Tibial nerve (tissue), 4 donors: ENCODE results near the gene MBOAT2. TPM values are rescaled to one million over a fixed set of nuclear protein-coding genes. Genes with fewer than 3 reads are reported as not detected.

Experiments
- DNase-seq, 2 donors: peaks; one replicate each; pipeline ENCODE4 v3.0.0-alpha.2; 2019; ENCODE audit warnings: low spot score in 2 of 2
- H3K27ac ChIP-seq, 4 donors: fragments of 200-600 bp; sonication (generic) in 3 of 4; one replicate each; pipeline ENCODE4 v1.5.1; 2017 to 2019; ENCODE audit warnings: mild to moderate bottlenecking in 1 of 4
- H3K27me3 ChIP-seq, 2 donors: fragments of 200-600 bp; sonication (generic) in 1 of 2; one replicate each; pipeline versions ENCODE4 v1.5.1 to v1.6.0; 2017 to 2019
- H3K36me3 ChIP-seq, 3 donors: fragments of 200-600 bp; sonication (generic); one replicate each; pipeline ENCODE4 v1.5.1; 2018 to 2019
- H3K4me1 ChIP-seq, 4 donors: fragments of 200-600 bp; sonication (generic) in 3 of 4; one replicate each; pipeline ENCODE4 v1.5.1; 2017 to 2019
- H3K4me3 ChIP-seq, 4 donors: fragments of 200-600 bp; sonication (generic) in 3 of 4; one replicate each; pipeline ENCODE4 v1.5.1; 2017 to 2019; ENCODE audit warnings: mild to moderate bottlenecking in 1 of 4, moderate library complexity in 1 of 4
- H3K9me3 ChIP-seq, 4 donors: fragments of 200-600 bp; sonication (generic) in 3 of 4; one replicate each; pipeline ENCODE4 v1.5.1; 2017 to 2019
- EP300 ChIP-seq, 2 donors: sonication (generic); formaldehyde crosslinking; IDR thresholded peaks; one replicate each; pipeline ENCODE4 v1.6.1; 2017; ENCODE audit warnings: antibody characterized with exemption in 2 of 2, mild to moderate bottlenecking in 1 of 2
- POLR2A ChIP-seq, 2 donors: fragments of 450-650 bp; IDR thresholded peaks; one replicate each; pipeline ENCODE4 v1.6.1; 2017; ENCODE audit warnings: antibody characterized with exemption in 2 of 2, mild to moderate bottlenecking in 2 of 2, moderate library complexity in 2 of 2
- WGBS, 2 donors: methylation state at CpG; one replicate each; pipeline ENCODE4 v1.1.5; 2018; 5-methylcytosine and 5-hydroxymethylcytosine counted together
- total RNA-seq, 4 donors: library from RNA; depleted of rRNA; stranded (reverse); fragments of >200 nt; gene quantifications; one replicate each; pipeline ENCODE4 v1.1.0, GENCODE V29; 2016
- TF ChIP-seq, protein P1 (sequence below), 5 experiments: fragments of 200-600 bp in 3 of 5; fragments of 450-650 bp in 2 of 5; sonication (generic) in 3 of 5; IDR thresholded peaks; one replicate each; pipeline ENCODE4 v1.5.1; 2016 to 2019; ENCODE audit warnings: antibody characterized with exemption in 5 of 5, mild to moderate bottlenecking in 3 of 5, moderate library complexity in 2 of 5

Gene MBOAT2
- total RNA-seq, 4 donors from 2014 or later = 23.7 to 56.2 (median 45.5) TPM

DNA sequence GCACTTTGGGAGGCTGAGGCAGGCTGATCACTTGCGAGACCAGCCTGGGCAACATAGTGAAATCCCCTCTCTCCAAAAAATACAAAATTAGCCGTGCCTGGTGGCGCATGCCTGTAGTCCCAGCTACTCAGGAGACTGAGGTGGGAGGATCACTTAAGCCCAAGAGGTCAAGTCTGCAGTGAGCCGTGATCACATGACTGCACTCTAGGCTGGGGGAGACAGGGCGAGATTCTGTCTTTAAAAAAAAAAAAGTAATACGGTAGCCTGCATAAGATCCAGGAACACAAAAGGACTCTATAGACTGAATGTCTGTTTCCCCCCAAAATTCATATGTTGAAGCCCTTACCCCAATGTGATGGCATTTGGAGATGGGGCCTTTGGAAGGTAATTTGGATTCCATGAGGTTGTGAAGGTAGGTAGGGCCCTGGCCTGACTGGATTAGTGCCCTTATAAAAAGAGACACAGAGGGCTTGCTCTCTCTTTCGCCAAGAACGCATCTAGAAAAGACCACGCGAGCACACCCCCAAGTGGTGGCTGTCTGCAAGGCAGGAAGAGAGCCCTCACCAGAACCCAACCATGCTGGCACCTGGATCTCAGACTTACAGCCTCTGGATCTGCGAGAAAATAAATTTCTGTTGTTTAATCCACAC is 17.0 kb downstream of the MBOAT2 start:
- Histone ChIP-seq H3K9me3 (no peaks in the 10 kb centered on the region), H3K4me1 (peaks cover 0 to 27% (median 0%) of the 10 kb centered on the region in 4 donors), H3K4me3 (no peak overlapping the region), H3K36me3 (no peaks in the 10 kb centered on the region), H3K27ac (no peak overlapping the region), H3K27me3 (no peaks in the 10 kb centered on the region)
- no peak for TF ChIP-seq POLR2A (IDR thresholded peaks at IDR 0.05)
- TF ChIP-seq, protein P1, sequence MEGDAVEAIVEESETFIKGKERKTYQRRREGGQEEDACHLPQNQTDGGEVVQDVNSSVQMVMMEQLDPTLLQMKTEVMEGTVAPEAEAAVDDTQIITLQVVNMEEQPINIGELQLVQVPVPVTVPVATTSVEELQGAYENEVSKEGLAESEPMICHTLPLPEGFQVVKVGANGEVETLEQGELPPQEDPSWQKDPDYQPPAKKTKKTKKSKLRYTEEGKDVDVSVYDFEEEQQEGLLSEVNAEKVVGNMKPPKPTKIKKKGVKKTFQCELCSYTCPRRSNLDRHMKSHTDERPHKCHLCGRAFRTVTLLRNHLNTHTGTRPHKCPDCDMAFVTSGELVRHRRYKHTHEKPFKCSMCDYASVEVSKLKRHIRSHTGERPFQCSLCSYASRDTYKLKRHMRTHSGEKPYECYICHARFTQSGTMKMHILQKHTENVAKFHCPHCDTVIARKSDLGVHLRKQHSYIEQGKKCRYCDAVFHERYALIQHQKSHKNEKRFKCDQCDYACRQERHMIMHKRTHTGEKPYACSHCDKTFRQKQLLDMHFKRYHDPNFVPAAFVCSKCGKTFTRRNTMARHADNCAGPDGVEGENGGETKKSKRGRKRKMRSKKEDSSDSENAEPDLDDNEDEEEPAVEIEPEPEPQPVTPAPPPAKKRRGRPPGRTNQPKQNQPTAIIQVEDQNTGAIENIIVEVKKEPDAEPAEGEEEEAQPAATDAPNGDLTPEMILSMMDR (IDR thresholded peaks at IDR 0.05) = no peak
- TF ChIP-seq EP300 (IDR thresholded peaks at IDR 0.05) = no peak
- no peak for DNase-seq
- 89 to 92% methylated on average over 11 of the region's 11 CpGs for WGBS, 2 donors

DNA sequence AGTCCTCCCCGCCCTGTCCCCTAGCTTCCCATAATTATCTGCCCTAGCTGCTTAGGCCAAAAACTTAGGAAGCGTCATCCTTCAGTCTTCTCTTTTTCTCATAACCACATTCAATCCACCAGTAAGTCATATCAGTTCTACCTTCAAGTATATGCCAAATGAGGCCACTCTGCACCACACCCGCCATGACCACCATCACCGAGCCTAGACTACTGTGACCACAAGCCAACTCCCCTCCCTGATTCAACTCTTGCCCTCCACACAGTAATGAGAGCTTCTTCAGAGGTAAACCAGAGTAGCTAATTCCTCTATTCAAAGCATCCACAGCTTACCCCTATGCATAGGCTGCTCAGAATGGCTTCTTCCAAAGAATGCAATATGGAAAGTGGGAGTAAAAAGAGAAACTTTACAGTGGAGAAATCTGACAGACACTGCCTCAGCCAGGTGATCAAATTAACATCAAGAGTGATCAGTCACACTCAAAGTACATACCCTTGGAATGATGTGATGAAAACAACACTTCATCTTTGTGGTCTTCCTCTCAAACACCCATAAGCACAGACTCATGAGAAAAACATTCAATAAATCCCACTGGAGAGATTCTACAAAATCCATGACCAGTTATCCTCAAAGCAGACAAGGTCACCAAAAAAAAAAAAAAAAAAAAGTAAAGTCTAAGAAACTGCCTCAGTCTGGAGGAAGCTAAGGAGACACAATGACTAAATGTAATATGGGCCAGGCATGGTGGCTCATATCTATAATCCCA is 17.7 kb downstream of the MBOAT2 start:
- H3K27me3 ChIP-seq = no peaks in the 10 kb centered on the region
- no peak for DNase-seq
- H3K4me1 ChIP-seq = peaks cover 0 to 27% (median 0%) of the 10 kb centered on the region in 4 donors
- no peak overlapping the region for H3K27ac ChIP-seq
- no peaks in the 10 kb centered on the region for H3K9me3 ChIP-seq
- 89 to 94% methylated on average over 4 of the region's 4 CpGs for WGBS, 2 donors
- no peaks in the 10 kb centered on the region for H3K36me3 ChIP-seq
- no peak overlapping the region for H3K4me3 ChIP-seq
- TF ChIP-seq POLR2A (IDR thresholded peaks at IDR 0.05) = no peak
- TF ChIP-seq EP300 (IDR thresholded peaks at IDR 0.05) = no peak
- TF ChIP-seq, protein P1 (IDR thresholded peaks at IDR 0.05) = no peak

DNA sequence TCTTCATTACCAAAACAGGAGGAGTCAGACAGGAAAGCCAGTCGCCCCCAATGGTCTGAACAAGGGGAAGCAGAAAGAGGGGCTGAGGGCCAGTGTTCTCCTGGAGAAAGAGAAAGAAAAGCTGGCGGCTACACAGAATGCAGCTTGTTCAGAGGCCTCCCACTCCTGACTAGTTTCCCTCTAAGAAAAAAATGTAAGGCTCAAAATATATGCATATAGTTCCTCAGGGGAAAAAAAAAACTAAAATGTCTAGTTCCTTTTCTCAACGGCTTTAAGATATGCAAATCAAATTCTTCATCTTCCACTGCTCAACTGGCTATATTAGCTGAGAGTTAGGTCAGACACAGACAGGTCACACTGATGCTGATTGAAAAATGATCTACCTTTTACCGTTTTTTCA is 18.6 kb downstream of the MBOAT2 start:
- DNase-seq = no peak
- 26 to 28% methylated on average over 4 of the region's 4 CpGs for WGBS, 2 donors
- no peaks in the 10 kb centered on the region for H3K9me3 ChIP-seq
- peaks cover 0 to 27% (median 0%) of the 10 kb centered on the region in 4 donors for H3K4me1 ChIP-seq
- no peaks in the 10 kb centered on the region for H3K36me3 ChIP-seq
- H3K27me3 ChIP-seq = no peaks in the 10 kb centered on the region
- H3K27ac ChIP-seq = peak overlapping the region in 1 of 4 donors; percentile 20
- no peak for TF ChIP-seq EP300 (IDR thresholded peaks at IDR 0.05)
- TF ChIP-seq, protein P1 (IDR thresholded peaks at IDR 0.05) = no peak
- no peak for TF ChIP-seq POLR2A (IDR thresholded peaks at IDR 0.05)
- no peak overlapping the region for H3K4me3 ChIP-seq

DNA sequence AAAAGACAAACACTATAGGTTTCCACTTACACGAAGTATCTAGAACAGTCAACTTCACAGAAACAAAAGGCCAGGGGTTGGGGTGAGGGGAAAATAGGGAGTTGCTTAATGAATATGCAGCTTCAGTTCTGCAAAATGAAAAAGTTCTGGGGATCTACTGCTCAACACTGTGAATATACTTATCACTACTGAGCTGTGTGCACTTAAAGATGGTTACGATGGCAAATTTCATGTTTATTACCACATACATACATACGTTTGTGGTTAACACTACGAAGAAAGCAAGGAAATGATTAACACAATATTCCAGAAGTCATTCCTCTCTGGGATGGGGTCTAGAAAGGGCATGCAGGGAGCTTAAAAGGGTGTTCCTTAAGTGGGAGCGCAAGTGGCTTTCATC is 19.3 kb downstream of the MBOAT2 start:
- Histone ChIP-seq H3K4me3 (no peak overlapping the region), H3K27ac (peak overlapping the region in 1 of 4 donors; percentile 44), H3K36me3 (no peaks in the 10 kb centered on the region), H3K4me1 (peaks cover 0 to 25% (median 0%) of the 10 kb centered on the region in 4 donors), H3K9me3 (no peaks in the 10 kb centered on the region), H3K27me3 (no peaks in the 10 kb centered on the region)
- no peak for TF ChIP-seq EP300 (IDR thresholded peaks at IDR 0.05)
- no peak for TF ChIP-seq POLR2A (IDR thresholded peaks at IDR 0.05)
- TF ChIP-seq, protein P1 (IDR thresholded peaks at IDR 0.05) = no peak
- 41 to 56% methylated on average over 5 of the region's 5 CpGs for WGBS, 2 donors
- no peak for DNase-seq

DNA sequence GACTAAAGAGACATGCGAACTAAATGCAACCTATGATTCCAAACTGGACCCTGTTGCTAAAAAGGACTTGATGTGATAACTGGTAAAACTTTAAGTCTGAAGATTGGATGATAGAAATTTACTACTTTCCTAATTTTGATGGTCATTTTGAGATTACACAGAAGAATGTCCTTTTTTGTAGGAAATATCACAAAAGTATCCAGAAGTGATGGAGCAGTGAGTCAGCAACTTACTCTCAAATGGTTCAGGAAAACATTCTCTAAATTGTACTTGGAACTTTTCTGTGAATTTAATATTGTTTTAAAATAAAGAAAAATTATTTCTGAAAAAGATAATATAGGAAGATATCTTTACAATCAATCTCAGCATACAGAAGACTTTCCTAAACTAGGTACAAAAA is 19.9 kb downstream of the MBOAT2 start:
- H3K9me3 ChIP-seq = no peaks in the 10 kb centered on the region
- peaks cover 0 to 23% (median 0%) of the 10 kb centered on the region in 4 donors for H3K4me1 ChIP-seq
- no peaks in the 10 kb centered on the region for H3K27me3 ChIP-seq
- no peak for DNase-seq
- no peak overlapping the region for H3K27ac ChIP-seq
- WGBS, 2 donors = 84 to 85% methylated on average over 1 of the region's 1 CpG
- TF ChIP-seq POLR2A (IDR thresholded peaks at IDR 0.05) (no peak), EP300 (IDR thresholded peaks at IDR 0.05) (no peak)
- TF ChIP-seq, protein P1 (IDR thresholded peaks at IDR 0.05) = no peak
- H3K4me3 ChIP-seq = no peak overlapping the region
- no peaks in the 10 kb centered on the region for H3K36me3 ChIP-seq
